Testis (tissue), 3 donors: Measurements from ENCODE around the gene IST1. TPM values are rescaled to one million over a fixed set of nuclear protein-coding genes. Genes with fewer than 3 reads are reported as not detected.
A peak's percentile ranks its signal among the peaks of the same experiment; 100 is the strongest.
"Not testable (repeated sequence)": the region's sequence is repeated elsewhere in the genome, so short reads cannot be mapped to it uniquely, and the experiment has no call there.

Experiments
- DNase-seq: peaks from one replicate; pipeline ENCODE4 v3.0.0-alpha.2; 2019
- H3K27ac ChIP-seq, 2 donors: fragments of 200-600 bp; sonication (generic); one replicate each; pipeline ENCODE4 v1.5.1; 2019
- H3K27me3 ChIP-seq: fragments of 200-600 bp; sonication (generic); one replicate; pipeline ENCODE4 v1.5.1; 2019
- H3K36me3 ChIP-seq: fragments of 200-600 bp; sonication (generic); one replicate; pipeline ENCODE4 v1.5.1; 2017; ENCODE audit warnings: low read depth; ENCODE audit errors: missing control alignments
- H3K4me1 ChIP-seq: fragments of 200-600 bp; sonication (generic); one replicate; pipeline ENCODE4 v1.5.1; 2019
- H3K4me3 ChIP-seq, 2 donors: fragments of 200-600 bp; sonication (generic); one replicate each; pipeline ENCODE4 v1.5.1; 2017 to 2019
- H3K9me3 ChIP-seq: fragments of 200-600 bp; sonication (generic); one replicate; pipeline ENCODE4 v1.5.1; 2017
- POLR2A ChIP-seq: fragments of 450-650 bp; IDR thresholded peaks from one replicate; pipeline ENCODE4 v1.6.1; 2017; ENCODE audit warnings: antibody characterized with exemption, mild to moderate bottlenecking, moderate library complexity
- WGBS, 2 donors: methylation state at CpG; one replicate each; pipeline ENCODE4 v1.1.5; 2018; 5-methylcytosine and 5-hydroxymethylcytosine counted together
- intact Hi-C: fragments of 100-400 bp; cut with DNase I; formaldehyde crosslinking; loops from one replicate; pipeline ENCODE4 v1.15.1; 2023; ENCODE audit warnings: low total_unique reads
- polyA plus RNA-seq: library from polyadenylated mRNA; stranded (reverse); fragments of 350-450 nt; fragmentation: Illumina TruSeq; extraction: RNeasy Lipid Tissue Mini Kit (QIAGEN cat#74804); gene quantifications from one replicate; pipeline ENCODE4 v1.2.3, GENCODE V29; 2014; ENCODE audit warnings: low read depth, low replicate concordance; ENCODE audit not compliant: insufficient read depth
- total RNA-seq, 2 donors: library from RNA; depleted of rRNA; stranded (reverse); fragments of >200 nt; gene quantifications; one replicate each; pipeline ENCODE4 v1.2.3, GENCODE V29; 2016
- TF ChIP-seq, protein P1 (sequence below), 3 experiments: fragments of 450-650 bp in 2 of 3; fragments of 200-600 bp in 1 of 3; sonication (generic) in 1 of 3; IDR thresholded peaks; one replicate each; pipeline ENCODE4 v1.5.1; 2016 to 2019; ENCODE audit warnings: antibody characterized with exemption in 3 of 3, mild to moderate bottlenecking in 2 of 3, moderate library complexity in 1 of 3

Gene IST1
- total and polyA plus RNA-seq, 3 donors from 2014 or later: 236 to 306 (median 301) TPM

DNA sequence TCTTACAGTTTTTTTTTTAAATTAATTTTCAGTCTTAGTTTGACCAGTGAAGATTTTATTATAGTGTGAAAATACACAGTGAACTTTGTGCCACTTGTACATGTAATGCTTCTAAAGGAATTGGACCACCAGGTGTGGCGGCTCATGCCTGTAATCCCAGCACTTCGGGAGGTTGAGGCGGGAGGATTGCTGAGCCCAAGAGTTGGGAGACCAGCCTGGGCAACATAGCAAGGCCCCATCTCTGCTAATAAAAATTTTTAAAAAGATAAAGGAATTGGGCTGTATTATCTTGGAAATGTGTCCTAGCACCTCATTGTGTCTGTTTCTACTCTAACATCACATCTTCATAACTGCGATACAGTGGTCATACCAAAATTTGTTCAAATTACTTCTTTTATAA, 3.8 kb downstream of the IST1 start:
- no peaks in the 10 kb centered on the region for H3K27me3 ChIP-seq
- H3K9me3 ChIP-seq: no peaks in the 10 kb centered on the region
- intact Hi-C loops: no loop called here
- peaks cover 35% of the 10 kb centered on the region for H3K4me1 ChIP-seq
- no peak for TF ChIP-seq POLR2A
- TF ChIP-seq, protein P1, sequence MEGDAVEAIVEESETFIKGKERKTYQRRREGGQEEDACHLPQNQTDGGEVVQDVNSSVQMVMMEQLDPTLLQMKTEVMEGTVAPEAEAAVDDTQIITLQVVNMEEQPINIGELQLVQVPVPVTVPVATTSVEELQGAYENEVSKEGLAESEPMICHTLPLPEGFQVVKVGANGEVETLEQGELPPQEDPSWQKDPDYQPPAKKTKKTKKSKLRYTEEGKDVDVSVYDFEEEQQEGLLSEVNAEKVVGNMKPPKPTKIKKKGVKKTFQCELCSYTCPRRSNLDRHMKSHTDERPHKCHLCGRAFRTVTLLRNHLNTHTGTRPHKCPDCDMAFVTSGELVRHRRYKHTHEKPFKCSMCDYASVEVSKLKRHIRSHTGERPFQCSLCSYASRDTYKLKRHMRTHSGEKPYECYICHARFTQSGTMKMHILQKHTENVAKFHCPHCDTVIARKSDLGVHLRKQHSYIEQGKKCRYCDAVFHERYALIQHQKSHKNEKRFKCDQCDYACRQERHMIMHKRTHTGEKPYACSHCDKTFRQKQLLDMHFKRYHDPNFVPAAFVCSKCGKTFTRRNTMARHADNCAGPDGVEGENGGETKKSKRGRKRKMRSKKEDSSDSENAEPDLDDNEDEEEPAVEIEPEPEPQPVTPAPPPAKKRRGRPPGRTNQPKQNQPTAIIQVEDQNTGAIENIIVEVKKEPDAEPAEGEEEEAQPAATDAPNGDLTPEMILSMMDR (IDR thresholded peaks at IDR 0.05): no peak
- no peak overlapping the region for H3K4me3 ChIP-seq
- no peak for DNase-seq
- 88 to 92% methylated on average over 4 of the region's 4 CpGs for WGBS, 2 donors
- no peaks in the 10 kb centered on the region for H3K36me3 ChIP-seq
- H3K27ac ChIP-seq: peak overlapping the region in 1 of 2 donors; percentile 14

DNA sequence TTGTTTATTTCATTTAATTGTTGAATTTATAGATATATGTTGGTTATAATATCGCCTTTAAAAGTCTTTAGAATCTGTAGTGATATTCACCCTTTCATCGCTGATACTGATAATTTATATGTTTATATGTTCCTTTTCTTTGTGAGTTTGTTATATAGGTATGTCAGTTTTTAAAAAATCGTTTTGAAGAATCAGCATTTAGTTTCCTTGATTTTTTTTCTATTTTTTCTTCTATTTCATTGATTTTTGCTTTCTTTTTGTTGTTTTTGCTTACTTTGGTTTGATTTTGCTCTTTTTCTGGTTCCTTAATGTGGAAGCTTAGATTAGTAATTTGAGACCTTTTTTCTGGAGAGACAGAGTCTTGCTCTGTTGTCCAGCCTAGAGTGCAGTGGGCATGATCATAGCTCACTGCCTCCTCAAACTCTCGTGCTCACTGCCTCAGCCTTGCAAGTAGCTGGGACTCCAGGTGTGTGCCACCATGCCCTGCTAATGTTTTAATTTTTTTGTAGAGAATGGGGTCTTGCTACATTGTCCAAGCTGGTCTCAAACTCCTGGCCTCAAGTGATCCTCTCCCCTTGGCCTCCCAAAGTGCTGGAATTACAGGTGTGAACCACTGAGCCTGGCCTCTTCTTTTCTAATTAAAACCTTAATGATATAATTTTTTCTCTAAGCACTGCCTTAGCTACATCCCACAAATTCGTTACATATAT, 7.5 kb downstream of the IST1 start:
- Histone ChIP-seq H3K9me3 (no peaks in the 10 kb centered on the region), H3K36me3 (no peaks in the 10 kb centered on the region), H3K4me3 (no peak overlapping the region), H3K4me1 (peaks cover 22% of the 10 kb centered on the region), H3K27ac (no peak overlapping the region), H3K27me3 (no peaks in the 10 kb centered on the region)
- DNase-seq: no peak
- intact Hi-C loops: no loop called here
- WGBS, 2 donors: 78 to 81% methylated on average over 5 of the region's 5 CpGs
- TF ChIP-seq POLR2A: no peak
- TF ChIP-seq, protein P1 (IDR thresholded peaks at IDR 0.05): no peak

DNA sequence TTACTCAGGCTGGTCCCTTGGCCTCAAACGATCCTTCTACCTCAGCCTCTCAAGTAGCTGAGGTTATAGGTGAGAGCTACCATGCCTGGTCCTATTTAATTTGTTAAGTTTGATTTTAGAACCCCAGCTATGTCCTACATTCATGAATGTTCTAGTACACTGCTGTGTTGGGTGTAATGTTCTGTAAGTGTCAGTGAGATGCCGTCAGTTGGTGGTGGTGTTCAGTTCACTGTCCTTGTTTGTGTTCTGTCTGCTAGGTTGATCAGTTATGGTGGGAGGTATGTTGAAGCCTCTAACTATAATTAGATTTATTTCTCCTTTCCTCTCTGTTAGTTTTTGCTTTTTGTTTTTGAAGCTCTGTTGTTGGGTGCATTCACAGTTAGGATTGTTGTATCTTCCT, 8.3 kb downstream of the IST1 start:
- intact Hi-C loops: no loop called here
- WGBS, 2 donors: 68 to 76% methylated on average over 2 of the region's 2 CpGs
- DNase-seq: no peak
- no peak overlapping the region for H3K4me3 ChIP-seq
- peak overlapping the region in 1 of 2 donors; percentile 12 for H3K27ac ChIP-seq
- H3K9me3 ChIP-seq: no peaks in the 10 kb centered on the region
- H3K4me1 ChIP-seq: peaks cover 17% of the 10 kb centered on the region
- TF ChIP-seq, protein P1 (IDR thresholded peaks at IDR 0.05): no peak
- no peak for TF ChIP-seq POLR2A
- H3K27me3 ChIP-seq: no peaks in the 10 kb centered on the region
- no peaks in the 10 kb centered on the region for H3K36me3 ChIP-seq

DNA sequence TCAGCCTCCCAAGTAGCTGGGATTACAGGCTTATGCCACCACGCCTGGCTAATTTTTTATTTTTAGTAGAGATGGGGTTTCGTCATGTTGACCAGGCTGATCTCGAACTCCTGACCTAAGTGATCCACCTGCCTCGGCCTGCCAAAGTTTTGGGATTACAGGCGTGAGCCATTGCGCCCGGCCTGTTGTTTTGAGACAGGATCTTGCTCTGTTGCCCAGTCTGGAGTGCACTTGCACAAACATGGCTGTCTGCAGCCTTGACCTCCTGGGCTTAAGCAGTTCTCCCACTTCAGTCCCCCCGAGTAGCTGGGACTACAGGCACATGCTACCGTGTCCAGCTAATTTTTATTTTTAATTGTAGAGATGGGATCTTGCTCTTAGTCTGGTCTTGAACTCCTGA, 8.9 kb downstream of the IST1 start:
- 81 to 85% methylated on average over 9 of the region's 9 CpGs for WGBS, 2 donors
- Histone ChIP-seq H3K27ac (no peak overlapping the region), H3K9me3 (no peaks in the 10 kb centered on the region), H3K27me3 (no peaks in the 10 kb centered on the region), H3K4me3 (no peak overlapping the region), H3K4me1 (peaks cover 11% of the 10 kb centered on the region), H3K36me3 (no peaks in the 10 kb centered on the region)
- intact Hi-C loops: no loop called here
- no peak for DNase-seq
- no peak for TF ChIP-seq POLR2A
- TF ChIP-seq, protein P1 (IDR thresholded peaks at IDR 0.05): no peak

- H3K9me3 ChIP-seq, DNase-seq, H3K27ac ChIP-seq, H3K4me3 ChIP-seq, H3K36me3 ChIP-seq, H3K4me1 ChIP-seq, H3K27me3 ChIP-seq, intact Hi-C loops: not testable (repeated sequence)
- WGBS, 2 donors: 73 to 78% methylated on average over 6 of the region's 6 CpGs
Observed at GRCh38 chr16:71905765-71906164, 10.4 kb downstream of the IST1 start.
